Urinary bladder (tissue), 4 donors: Measurements from ENCODE around the gene TRIM72. TPM values are rescaled to one million over a fixed set of nuclear protein-coding genes. Genes with fewer than 3 reads are reported as not detected.
"Not testable (repeated sequence)": the region's sequence is repeated elsewhere in the genome, so short reads cannot be mapped to it uniquely, and the experiment has no call there.

Source experiments
- DNase-seq: peaks from one replicate; pipeline ENCODE4 v3.0.0-alpha.2; 2015; ENCODE audit errors: extremely low spot score
- H3K27ac ChIP-seq: one replicate; pipeline ENCODE4 v1.5.1; 2013; ENCODE audit warnings: low read depth, mild to moderate bottlenecking, moderate library complexity
- H3K36me3 ChIP-seq: one replicate; pipeline ENCODE4 v1.6.1; 2013; ENCODE audit warnings: mild to moderate bottlenecking, moderate library complexity; ENCODE audit not compliant: insufficient read depth
- H3K4me1 ChIP-seq: one replicate; pipeline ENCODE4 v1.6.1; 2013; ENCODE audit warnings: mild to moderate bottlenecking, moderate library complexity; ENCODE audit not compliant: insufficient read depth
- H3K4me3 ChIP-seq: one replicate; pipeline ENCODE4 v1.5.1; 2013; ENCODE audit warnings: low read depth, low read length
- WGBS: extraction: QIAGEN DNeasy Blood & Tissue Kit; methylation state at CpG from one replicate; pipeline ENCODE4 v1.1.7; 2013; 5-methylcytosine and 5-hydroxymethylcytosine counted together
- polyA plus RNA-seq: library from polyadenylated mRNA; stranded (reverse); fragments of 200-250 nt; gene quantifications from one replicate; pipeline ENCODE4 v1.2.3, GENCODE V29; 2013
- total RNA-seq: library from RNA; depleted of rRNA; stranded (reverse); fragments of >200 nt; gene quantifications from one replicate; pipeline ENCODE4 v1.2.3, GENCODE V29; 2014
- donor health status: healthy with polysubstance abuse.
- donor health status: healthy.

Gene TRIM72, protein sequence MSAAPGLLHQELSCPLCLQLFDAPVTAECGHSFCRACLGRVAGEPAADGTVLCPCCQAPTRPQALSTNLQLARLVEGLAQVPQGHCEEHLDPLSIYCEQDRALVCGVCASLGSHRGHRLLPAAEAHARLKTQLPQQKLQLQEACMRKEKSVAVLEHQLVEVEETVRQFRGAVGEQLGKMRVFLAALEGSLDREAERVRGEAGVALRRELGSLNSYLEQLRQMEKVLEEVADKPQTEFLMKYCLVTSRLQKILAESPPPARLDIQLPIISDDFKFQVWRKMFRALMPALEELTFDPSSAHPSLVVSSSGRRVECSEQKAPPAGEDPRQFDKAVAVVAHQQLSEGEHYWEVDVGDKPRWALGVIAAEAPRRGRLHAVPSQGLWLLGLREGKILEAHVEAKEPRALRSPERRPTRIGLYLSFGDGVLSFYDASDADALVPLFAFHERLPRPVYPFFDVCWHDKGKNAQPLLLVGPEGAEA
- 2.5 TPM for total RNA-seq
- 0.05 TPM for polyA plus RNA-seq

DNA sequence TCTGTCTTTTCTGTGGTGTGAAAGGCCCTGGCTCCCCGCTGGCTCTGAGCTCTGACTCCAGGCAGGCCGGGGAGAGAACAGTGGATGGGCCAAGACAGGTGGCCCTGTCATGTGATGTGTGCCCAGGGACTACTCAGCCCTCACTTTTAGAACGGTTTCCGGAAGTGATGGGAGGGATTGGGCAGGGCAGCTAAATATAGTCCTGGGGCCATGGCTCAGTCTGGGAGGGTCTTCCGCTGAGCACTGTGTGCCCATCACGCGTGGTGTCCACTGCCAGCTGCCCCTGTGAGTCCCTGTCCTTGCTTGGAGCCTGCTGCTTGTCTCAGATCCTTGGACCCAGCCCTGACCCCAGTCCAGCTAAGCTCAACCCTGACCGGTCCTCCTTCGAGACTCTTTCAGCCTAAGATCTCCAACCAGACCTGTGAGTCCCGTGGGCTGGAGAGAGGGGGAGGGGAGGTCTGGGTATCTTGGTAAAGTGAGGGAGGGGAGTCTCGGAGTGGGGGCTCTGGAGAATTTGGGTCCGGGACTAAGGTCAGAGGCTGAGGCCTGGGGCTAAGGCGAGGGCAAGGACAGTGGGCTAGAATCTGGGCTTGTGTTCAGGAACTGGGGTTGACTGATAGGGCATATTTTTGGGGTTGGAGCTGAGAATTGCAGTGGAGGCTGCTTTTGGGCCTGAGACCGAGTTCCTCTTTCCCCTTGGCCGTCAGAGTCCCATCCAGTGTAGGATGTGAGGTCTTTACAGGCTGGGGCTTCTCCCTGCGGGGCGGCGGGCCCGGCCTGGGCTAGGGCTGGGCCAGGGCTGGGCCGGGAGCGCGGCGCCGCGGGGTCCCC, at the start of gene TRIM72:
Gene TRIM72, plus strand, starts transcription at position 243 of the 831 bp plus-strand sequence. CDS start 620 bp downstream, outside the sequence.
- 56% methylated on average over 25 of the region's 25 CpGs for WGBS
- H3K4me1 ChIP-seq = no peaks in the 10 kb centered on the region
- no peaks in the 10 kb centered on the region for H3K36me3 ChIP-seq
- no peak for DNase-seq
- H3K27ac ChIP-seq = no peak within 1 kb of the TSS
- H3K4me3 ChIP-seq = peak within 1 kb of the TSS; percentile 27

DNA sequence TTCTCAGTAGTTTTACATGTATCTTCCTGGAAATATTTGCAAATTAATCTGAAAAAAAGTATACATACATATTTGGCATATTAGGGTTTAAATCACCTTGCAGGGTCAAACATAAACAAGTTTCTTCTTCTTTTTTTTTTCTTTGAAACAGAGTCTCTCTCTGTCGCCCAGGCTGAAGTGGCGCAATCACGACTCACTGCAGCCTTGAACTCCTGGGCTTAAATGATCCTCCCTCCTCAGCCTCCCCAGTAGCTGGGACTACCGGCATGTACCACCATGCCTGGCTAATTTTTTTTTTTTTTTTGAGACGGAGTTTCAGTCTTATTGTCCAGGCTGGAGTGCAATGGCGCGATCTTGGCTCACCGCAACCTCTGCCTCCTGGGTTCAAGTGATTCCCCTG, 46.6 kb upstream of the TRIM72 start:
- no peaks in the 10 kb centered on the region for H3K4me1 ChIP-seq
- H3K36me3 ChIP-seq = no peaks in the 10 kb centered on the region
- no peak for DNase-seq
- H3K4me3 ChIP-seq = no peak overlapping the region
- WGBS = 91% methylated on average over 8 of the region's 8 CpGs
- no peak overlapping the region for H3K27ac ChIP-seq

DNA sequence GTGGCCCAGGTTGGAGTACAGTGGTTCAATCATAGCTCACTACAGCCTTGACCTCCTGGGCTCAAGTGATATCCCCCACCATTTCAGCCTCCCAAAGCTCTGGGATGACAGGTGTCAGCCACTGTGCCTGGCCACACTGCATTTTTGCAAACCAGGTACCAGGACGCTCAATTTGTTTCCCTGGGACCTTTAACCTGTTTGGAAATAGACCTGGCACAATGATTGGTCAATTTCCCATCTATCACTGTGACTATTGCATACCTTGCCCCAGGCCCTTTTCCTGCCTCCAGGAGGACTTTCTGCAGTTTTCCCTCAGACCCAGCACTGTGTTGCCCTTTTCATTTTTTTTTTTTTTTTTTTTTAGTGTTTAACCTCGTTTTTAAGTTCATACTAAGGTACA, 45.1 kb upstream of the TRIM72 start:
- 67% methylated on average over 2 of the region's 2 CpGs for WGBS
- H3K27ac ChIP-seq = no peak overlapping the region
- H3K4me1 ChIP-seq = no peaks in the 10 kb centered on the region
- no peak for DNase-seq
- no peaks in the 10 kb centered on the region for H3K36me3 ChIP-seq
- no peak overlapping the region for H3K4me3 ChIP-seq

DNA sequence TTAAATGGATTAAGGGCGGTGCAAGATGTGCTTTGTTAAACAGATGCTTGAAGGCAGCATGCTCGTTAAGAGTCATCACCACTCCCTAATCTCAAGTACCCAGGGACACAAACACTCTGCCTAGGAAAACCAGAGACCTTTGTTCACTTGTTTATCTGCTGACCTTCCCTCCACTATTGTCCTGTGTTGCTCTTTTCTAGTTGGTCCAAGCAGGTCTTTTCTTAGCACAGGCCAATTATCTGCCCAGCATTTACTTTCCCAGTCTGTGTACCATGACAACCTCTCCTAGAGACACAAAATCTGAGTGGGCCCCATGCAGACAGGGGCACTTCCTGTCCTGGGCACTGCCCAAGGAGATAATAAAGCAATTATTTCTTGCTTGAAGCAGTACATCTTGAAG, 43.9 kb upstream of the TRIM72 start:
- not testable (repeated sequence) for H3K36me3 ChIP-seq, H3K27ac ChIP-seq, DNase-seq, H3K4me1 ChIP-seq, H3K4me3 ChIP-seq
- WGBS = no CpG with 5 or more reads among the region's 2 CpGs

DNA sequence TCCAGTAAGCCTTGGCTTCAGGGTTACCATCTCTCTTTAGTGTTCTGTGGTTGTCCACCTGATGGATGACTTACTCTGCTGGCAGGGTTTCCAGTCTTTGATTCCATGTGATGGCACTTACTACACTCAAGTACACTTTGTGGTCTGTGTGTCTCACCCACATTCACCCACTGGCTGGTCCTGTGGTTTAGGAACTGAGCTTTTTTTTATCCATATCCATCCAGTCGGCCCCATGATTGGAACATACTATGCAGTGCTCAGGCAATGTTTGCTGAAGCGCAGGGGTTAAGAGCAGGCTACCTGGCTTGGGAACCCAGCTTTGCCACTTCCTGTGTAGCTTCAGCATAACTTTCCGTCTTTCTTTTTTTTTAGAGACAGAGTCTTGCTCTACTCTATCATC, 36.8 kb upstream of the TRIM72 start:
- no peaks in the 10 kb centered on the region for H3K36me3 ChIP-seq
- H3K4me3 ChIP-seq = no peak overlapping the region
- DNase-seq = no peak
- H3K27ac ChIP-seq = no peak overlapping the region
- WGBS = 64% methylated on average over 3 of the region's 3 CpGs
- H3K4me1 ChIP-seq = no peaks in the 10 kb centered on the region

GRCh38 chr16:31179219-31179746, 34.6 kb upstream of the TRIM72 start:
- Histone ChIP-seq H3K27ac (peak overlapping the region; percentile 98), H3K36me3 (no peaks in the 10 kb centered on the region), H3K4me1 (no peaks in the 10 kb centered on the region), H3K4me3 (peak overlapping the region; percentile 69)
- WGBS = 2% methylated on average over 27 of the region's 27 CpGs
- no peak for DNase-seq

- H3K27ac ChIP-seq = peak within 1 kb of the TSS; percentile 98
- no peaks in the 10 kb centered on the region for H3K4me1 ChIP-seq
- under 1% methylated on average over 69 of the region's 69 CpGs for WGBS
- DNase-seq = peak; percentile 83
- H3K36me3 ChIP-seq = peaks cover under 1% of the 10 kb centered on the region
- H3K4me3 ChIP-seq = peak within 1 kb of the TSS; percentile 69
Measured at GRCh38 chr16:31179747-31180459, 34.0 kb upstream of the TRIM72 start, which contains the start of gene FUS. TSS of gene FUS (plus strand) at chr16:31180139. CDS start at chr16:31180215, 76 bp downstream.

DNA sequence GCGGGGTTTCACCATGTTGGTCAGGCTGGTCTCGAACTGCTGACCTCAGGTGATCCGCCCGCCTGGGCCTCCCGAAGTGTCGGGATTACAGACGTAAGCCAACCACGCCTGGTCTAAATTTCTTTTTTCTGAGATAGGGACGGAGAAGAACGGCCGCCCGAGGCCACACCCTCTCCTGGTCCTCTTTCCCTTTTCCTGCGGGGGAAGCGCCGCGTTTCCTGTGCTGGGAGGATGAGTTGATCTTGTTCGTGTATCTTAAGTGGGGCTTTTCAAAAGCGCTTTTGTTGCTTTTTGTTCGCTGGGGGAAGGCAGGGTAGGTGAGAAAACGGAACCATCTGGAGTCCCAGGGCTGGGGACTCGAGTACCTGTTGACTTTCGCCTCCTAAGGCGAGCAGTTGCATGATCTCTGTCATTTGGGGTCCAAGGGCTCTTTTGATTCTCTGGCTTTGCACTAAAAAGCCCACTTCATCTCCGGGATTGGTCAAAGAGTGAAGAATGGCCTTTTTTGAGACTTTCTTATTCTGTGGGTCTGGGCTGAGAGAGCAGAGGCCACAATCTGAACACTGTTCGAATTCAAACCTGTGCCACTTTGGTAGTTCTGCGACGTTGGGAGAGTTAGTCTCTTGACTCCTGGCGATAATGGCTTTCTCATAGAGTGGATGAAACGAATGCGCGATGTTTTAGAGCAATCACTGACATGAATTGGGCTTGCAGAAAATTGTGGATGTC, 32.7 kb upstream of the TRIM72 start:
- no peak for DNase-seq

DNA sequence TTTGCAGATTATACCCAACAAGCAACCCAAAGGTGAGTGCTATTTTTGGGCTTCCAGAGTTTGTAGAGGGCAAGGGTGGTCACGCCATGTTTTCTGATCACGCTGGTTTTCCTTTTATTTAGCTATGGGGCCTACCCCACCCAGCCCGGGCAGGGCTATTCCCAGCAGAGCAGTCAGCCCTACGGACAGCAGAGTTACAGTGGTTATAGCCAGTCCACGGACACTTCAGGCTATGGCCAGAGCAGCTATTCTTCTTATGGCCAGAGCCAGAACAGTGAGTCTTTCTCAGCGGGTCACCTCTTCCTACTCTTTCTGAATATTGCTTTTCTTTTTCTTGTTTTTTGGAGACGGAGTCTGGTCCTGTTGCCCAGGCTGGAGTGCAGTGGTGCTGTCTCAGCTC, 31.5 kb upstream of the TRIM72 start:
- Histone ChIP-seq H3K4me1 (no peaks in the 10 kb centered on the region), H3K4me3 (no peak overlapping the region), H3K27ac (no peak overlapping the region), H3K36me3 (peaks cover 10% of the 10 kb centered on the region)
- 18% methylated on average over 7 of the region's 7 CpGs for WGBS
- no peak for DNase-seq

More for the DNA sequence above, 32.7 kb upstream of the TRIM72 start:
- WGBS = 4% methylated on average over 31 of the region's 31 CpGs
- Histone ChIP-seq H3K4me1 (no peaks in the 10 kb centered on the region), H3K4me3 (peak overlapping the region; percentile 68), H3K36me3 (peaks cover 10% of the 10 kb centered on the region), H3K27ac (peak overlapping the region; percentile 12)

GRCh38 chr16:31183432-31184428, 30.2 kb upstream of the TRIM72 start:
- no peaks in the 10 kb centered on the region for H3K4me1 ChIP-seq
- no peak for DNase-seq
- peaks cover 10% of the 10 kb centered on the region for H3K36me3 ChIP-seq
- H3K4me3 ChIP-seq = no peak overlapping the region
- H3K27ac ChIP-seq = no peak overlapping the region
- WGBS = 63% methylated on average over 10 of the region's 10 CpGs

DNA sequence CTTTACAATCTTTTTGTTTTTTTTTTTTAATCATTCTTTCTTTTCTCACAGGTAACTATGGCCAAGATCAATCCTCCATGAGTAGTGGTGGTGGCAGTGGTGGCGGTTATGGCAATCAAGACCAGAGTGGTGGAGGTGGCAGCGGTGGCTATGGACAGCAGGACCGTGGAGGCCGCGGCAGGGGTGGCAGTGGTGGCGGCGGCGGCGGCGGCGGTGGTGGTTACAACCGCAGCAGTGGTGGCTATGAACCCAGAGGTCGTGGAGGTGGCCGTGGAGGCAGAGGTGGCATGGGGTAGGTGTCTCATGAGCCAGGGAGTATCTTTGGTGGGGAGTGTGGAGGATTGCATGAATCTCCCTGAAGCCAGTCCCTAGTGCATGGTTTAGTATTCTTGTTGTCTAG, 29.0 kb upstream of the TRIM72 start:
- no peak overlapping the region for H3K4me3 ChIP-seq
- no peak for DNase-seq
- H3K36me3 ChIP-seq = peaks cover 10% of the 10 kb centered on the region
- H3K4me1 ChIP-seq = no peaks in the 10 kb centered on the region
- WGBS = 95% methylated on average over 14 of the region's 14 CpGs
- H3K27ac ChIP-seq = no peak overlapping the region

DNA sequence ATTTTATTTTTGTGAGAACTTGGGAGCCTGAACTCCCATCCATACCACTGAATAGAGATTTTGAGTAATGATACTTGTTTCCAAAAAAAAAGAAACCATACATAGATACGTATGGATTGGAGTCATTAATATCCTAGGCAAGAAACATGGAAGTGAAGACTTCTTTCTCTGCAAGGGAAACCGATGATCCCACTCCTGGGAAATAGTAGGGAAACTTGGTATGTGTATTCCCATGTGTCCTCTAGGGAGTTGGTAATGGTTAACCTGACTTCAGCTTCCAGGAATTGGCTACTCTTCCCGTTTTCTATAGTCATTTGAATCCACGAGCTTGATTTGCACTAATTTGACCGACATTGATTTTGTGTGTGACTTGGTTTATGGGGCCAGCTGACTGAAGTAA, 28.6 kb upstream of the TRIM72 start:
- Histone ChIP-seq H3K27ac (no peak overlapping the region), H3K4me1 (no peaks in the 10 kb centered on the region), H3K36me3 (peaks cover 14% of the 10 kb centered on the region), H3K4me3 (no peak overlapping the region)
- no peak for DNase-seq
- 68% methylated on average over 5 of the region's 5 CpGs for WGBS
